HepG2 (cell line): ENCODE measurements around the gene SMAD3. TPM values are rescaled to one million over a fixed set of nuclear protein-coding genes. Genes with fewer than 3 reads are reported as not detected.
A peak's percentile ranks its signal among the peaks of the same experiment; 100 is the strongest.

Experiments
- ATAC-seq: fragments of 200-7000 bp; cut with Tn5 transposase; 3 replicates; pipeline ENCODE4 v1.9.1; 2020; ENCODE audit warnings: mild to moderate bottlenecking, moderate library complexity
- BruUV-seq: library from RNA; stranded (reverse); fragments of 400-500 nt; replicated peaks from 2 replicates; lab custom pipeline; 2021; lab: Mats Ljungman, UMichigan
- CTCF ChIA-PET: fragments of 300-600 bp; formaldehyde crosslinking; extraction: SDS; loops from one replicate; lab custom pipeline; 2021; ENCODE audit warnings: low total read pairs, inconsistent platforms, low intra/inter-chr PET ratio; lab: Yijun Ruan, JAX
- POLR2A ChIA-PET: fragments of 350-600 bp; sonication (Branson Sonifier 250); formaldehyde crosslinking; loops from one replicate; lab custom pipeline; 2020; ENCODE audit warnings: antibody characterized with exemption, inconsistent platforms; lab: Yijun Ruan, JAX
- DNase-seq: peaks from one replicate; pipeline ENCODE4 v3.0.0-alpha.2; 2015; ENCODE audit warnings: low spot score
- FAIRE-seq: peaks from 3 replicates; lab custom pipeline; 2011; peaks lifted over from hg19 to GRCh38; lab: Jason Lieb, UNC
- H2AFZ ChIP-seq: one replicate; pipeline ENCODE4 v1.6.1; 2011; ENCODE audit warnings: low read length, inconsistent platforms
- H3K27ac ChIP-seq: fragments of 300-600 bp; 3 replicates; pipeline ENCODE4 v1.8.0; 2011; ENCODE audit warnings: mixed run types, mild to moderate bottlenecking, mixed read lengths, low read length, inconsistent platforms; ENCODE audit not compliant: insufficient read depth; ENCODE audit errors: extremely low read length
- H3K27me3 ChIP-seq, 2 experiments: fragments of 200-600 bp in 1 of 2; 2 replicates in 1 of 2; 3 replicates in 1 of 2; pipeline versions ENCODE4 v1.6.0 to v1.8.0; 2011; ENCODE audit warnings: low read length in 2 of 2, mild to moderate bottlenecking in 2 of 2, moderate library complexity in 2 of 2, inconsistent platforms in 1 of 2; ENCODE audit not compliant: insufficient read depth in 2 of 2, control insufficient read depth in 1 of 2
- H3K36me3 ChIP-seq, 2 experiments: fragments of 200-600 bp in 1 of 2; replicated peaks in 1 of 2; 2 replicates in 1 of 2; 3 replicates in 1 of 2; pipeline versions ENCODE4 v1.5.1 to v1.8.0; 2011; ENCODE audit warnings: low read length in 2 of 2, inconsistent platforms in 1 of 2; ENCODE audit not compliant: insufficient read depth in 2 of 2, control insufficient read depth in 1 of 2
- H3K4me1 ChIP-seq: 2 replicates; pipeline ENCODE4 v1.5.1; 2012; ENCODE audit warnings: low read length, inconsistent platforms; ENCODE audit not compliant: insufficient read depth
- H3K4me2 ChIP-seq: 2 replicates; pipeline ENCODE4 v1.6.0; 2011; ENCODE audit warnings: low read depth, low read length, inconsistent platforms
- H3K4me3 ChIP-seq, 3 experiments: fragments of 200-600 bp in 1 of 3; sonication (generic), shearing (Covaris generic) in 1 of 3; replicated peaks in 1 of 3; 2 replicates each; pipeline ENCODE4 v1.5.1; 2011 to 2016; ENCODE audit warnings: low read length in 3 of 3, inconsistent platforms in 2 of 3, low read depth in 2 of 3, mild to moderate bottlenecking in 2 of 3, control low read depth in 1 of 3, mixed read lengths in 1 of 3; ENCODE audit not compliant: insufficient read depth in 1 of 3
- H3K79me2 ChIP-seq: one replicate; pipeline ENCODE4 v1.6.1; 2011; ENCODE audit warnings: low read length, inconsistent platforms; ENCODE audit not compliant: insufficient read depth
- H3K9ac ChIP-seq: 2 replicates; pipeline ENCODE4 v1.6.0; 2011; ENCODE audit warnings: mild to moderate bottlenecking, low read depth, low read length, inconsistent platforms; ENCODE audit not compliant: insufficient read depth
- H3K9me3 ChIP-seq: 2 replicates; pipeline ENCODE4 v1.5.1; 2012; ENCODE audit warnings: mild to moderate bottlenecking, low read length
- H4K20me1 ChIP-seq: 2 replicates; pipeline ENCODE4 v1.6.0; 2011; ENCODE audit warnings: inconsistent platforms, mild to moderate bottlenecking, low read length, moderate library complexity; ENCODE audit not compliant: insufficient read depth
- HDAC6 ChIP-seq: fragments of 200-600 bp; sonication (generic); IDR thresholded peaks from 2 replicates; pipeline ENCODE4 v1.7.0; 2017; ENCODE audit warnings: mild to moderate bottlenecking, antibody characterized with exemption, low read length, low read depth
- ZNF234 ChIP-seq: sonication (generic); formaldehyde crosslinking; conservative IDR thresholded peaks from 2 replicates; pipeline ENCODE4 v1.5.1; 2020; ENCODE audit warnings: mild to moderate bottlenecking, missing genetic modification reagents
- ZNF776 ChIP-seq: sonication (generic); formaldehyde crosslinking; IDR thresholded peaks from 2 replicates; pipeline ENCODE4 v1.4.0; 2020; ENCODE audit warnings: mild to moderate bottlenecking, missing genetic modification reagents
- WGBS: methylation state at CpG from one replicate; pipeline ENCODE4 v1.1.6; 2017; ENCODE audit warnings: low lambda C conversion rate; 5-methylcytosine and 5-hydroxymethylcytosine counted together
- in situ Hi-C: cut with HindIII; loops from 2 replicates; pipeline ENCODE4 v1.10.0; 2017; ENCODE audit warnings: low pct_unique_long_range_greater_than_20kb; ENCODE audit not compliant: extremely low pct_ligation_motif_present
- intact Hi-C: fragments of 100-400 bp; cut with micrococcal nuclease; formaldehyde crosslinking; loops from one replicate; pipeline ENCODE4 v1.10.0; 2022; ENCODE audit not compliant: unreplicated experiment
- polyA plus RNA-seq, 8 experiments: library from polyadenylated mRNA; depleted of rRNA in 3 of 8; stranded (reverse) in 7 of 8; unstranded in 1 of 8; fragments of >200 nt; fragmentation: Illumina TruSeq in 4 of 8; extraction: Trizol in 4 of 8; gene quantifications; 2 replicates each; pipeline versions ENCODE4 v1.2.1 to v1.2.3, GENCODE V29; 2011 to 2016; ENCODE audit warnings: low read depth in 4 of 8, missing spikeins in 1 of 8, mixed read lengths in 1 of 8; ENCODE audit not compliant: insufficient read depth in 1 of 8
- total RNA-seq, 5 experiments: library from RNA; depleted of rRNA; stranded (reverse); fragments of >200 nt; fragmentation: Illumina TruSeq; extraction: Trizol; gene quantifications; 2 replicates each; pipeline ENCODE4 v1.2.3, GENCODE V29; 2016; ENCODE audit warnings: low read depth in 1 of 5
- TF ChIP-seq, protein P1 (sequence below): sonication (generic); formaldehyde crosslinking; IDR thresholded peaks from 2 replicates; pipeline ENCODE4 v1.4.0; 2020; ENCODE audit warnings: missing genetic modification reagents
- TF ChIP-seq, protein P2 (sequence below): sonication (generic); formaldehyde crosslinking; IDR thresholded peaks from 2 replicates; pipeline ENCODE4 v1.9.0; 2022; ENCODE audit warnings: missing genetic modification reagents, mild to moderate bottlenecking, borderline replicate concordance

SMAD3 gene
- total and polyA plus RNA-seq, 2 of the 13 experiments (the other 11 are each of a cell fraction or from before 2014, with no cell fraction given), result 8.6 to 56.3 TPM

DNA sequence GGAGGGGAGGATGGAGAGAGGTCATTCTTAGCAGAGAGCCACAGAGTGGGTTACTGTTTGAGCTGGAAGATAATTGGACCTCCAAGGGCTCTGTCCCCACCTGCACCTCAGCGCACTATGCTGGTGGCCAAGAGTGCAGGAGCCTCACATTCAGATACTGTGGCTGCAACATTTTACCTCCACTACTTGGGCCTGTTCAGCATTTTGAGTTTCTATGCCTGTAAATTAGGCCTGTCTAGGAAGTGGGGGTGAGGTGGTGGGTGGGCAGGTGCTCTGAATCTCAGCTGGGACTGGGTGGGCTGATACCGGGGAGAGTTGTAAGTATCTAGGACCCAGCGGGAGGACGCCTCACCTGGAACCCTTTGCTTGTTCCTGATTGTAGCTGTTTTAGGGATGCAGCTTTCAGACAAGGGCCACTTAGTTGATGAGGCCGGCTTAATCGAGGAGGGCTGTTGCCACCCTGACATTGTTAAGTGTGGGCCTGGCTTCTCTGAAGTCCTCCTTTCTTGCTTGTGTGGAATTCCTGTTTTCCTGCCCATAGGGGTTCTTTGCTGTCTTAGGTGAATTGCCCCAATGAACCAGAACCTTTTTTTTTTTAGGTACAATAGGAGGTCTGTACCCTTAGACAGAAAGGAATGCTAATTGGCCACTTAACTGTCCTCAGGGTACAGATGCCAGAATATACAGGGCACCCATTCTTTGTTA, 83.8 kb downstream of the SMAD3 start:
- 76% methylated on average over 4 of the region's 6 CpGs for WGBS
- intact Hi-C loops, result loop anchor here (5.0 kb wide), 1 partner anchor 87 kb away; no protein-coding TSS in a partner anchor
- peaks cover 54% of the 10 kb centered on the region for H4K20me1 ChIP-seq
- FAIRE-seq, result no peak
- peak overlapping the region; percentile 27; the same call in 1 of the 2 replicates for H3K9ac ChIP-seq
- BruUV-seq, result no TSS peak
- H3K4me2 ChIP-seq, result peak overlapping the region; percentile 65
- no peak overlapping the region for H2AFZ ChIP-seq
- peak; percentile 59 for DNase-seq
- peaks cover 58% of the 10 kb centered on the region for H3K79me2 ChIP-seq
- peaks cover 4% of the 10 kb centered on the region in 2 experiments; a peak in 2 of 5 replicates for H3K36me3 ChIP-seq
- no peak for ATAC-seq
- no peaks in the 10 kb centered on the region for H3K27me3 ChIP-seq
- peaks cover 76% of the 10 kb centered on the region for H3K4me1 ChIP-seq
- H3K27ac ChIP-seq, result peak overlapping the region; percentile 52
- H3K4me3 ChIP-seq, result no peak overlapping the region; a peak in 1 of 6 replicates
- no peaks in the 10 kb centered on the region for H3K9me3 ChIP-seq
- ChIA-PET CTCF (no interaction called here), POLR2A (interaction anchor here (0.6 to 3.2 kb wide), 5 partner anchors 13 to 91 kb away, joined by 3 to 13 read pairs (median 3); partner anchors contain the start of gene SMAD3)
- in situ Hi-C loops, result no loop called here
- TF ChIP-seq, protein P1, sequence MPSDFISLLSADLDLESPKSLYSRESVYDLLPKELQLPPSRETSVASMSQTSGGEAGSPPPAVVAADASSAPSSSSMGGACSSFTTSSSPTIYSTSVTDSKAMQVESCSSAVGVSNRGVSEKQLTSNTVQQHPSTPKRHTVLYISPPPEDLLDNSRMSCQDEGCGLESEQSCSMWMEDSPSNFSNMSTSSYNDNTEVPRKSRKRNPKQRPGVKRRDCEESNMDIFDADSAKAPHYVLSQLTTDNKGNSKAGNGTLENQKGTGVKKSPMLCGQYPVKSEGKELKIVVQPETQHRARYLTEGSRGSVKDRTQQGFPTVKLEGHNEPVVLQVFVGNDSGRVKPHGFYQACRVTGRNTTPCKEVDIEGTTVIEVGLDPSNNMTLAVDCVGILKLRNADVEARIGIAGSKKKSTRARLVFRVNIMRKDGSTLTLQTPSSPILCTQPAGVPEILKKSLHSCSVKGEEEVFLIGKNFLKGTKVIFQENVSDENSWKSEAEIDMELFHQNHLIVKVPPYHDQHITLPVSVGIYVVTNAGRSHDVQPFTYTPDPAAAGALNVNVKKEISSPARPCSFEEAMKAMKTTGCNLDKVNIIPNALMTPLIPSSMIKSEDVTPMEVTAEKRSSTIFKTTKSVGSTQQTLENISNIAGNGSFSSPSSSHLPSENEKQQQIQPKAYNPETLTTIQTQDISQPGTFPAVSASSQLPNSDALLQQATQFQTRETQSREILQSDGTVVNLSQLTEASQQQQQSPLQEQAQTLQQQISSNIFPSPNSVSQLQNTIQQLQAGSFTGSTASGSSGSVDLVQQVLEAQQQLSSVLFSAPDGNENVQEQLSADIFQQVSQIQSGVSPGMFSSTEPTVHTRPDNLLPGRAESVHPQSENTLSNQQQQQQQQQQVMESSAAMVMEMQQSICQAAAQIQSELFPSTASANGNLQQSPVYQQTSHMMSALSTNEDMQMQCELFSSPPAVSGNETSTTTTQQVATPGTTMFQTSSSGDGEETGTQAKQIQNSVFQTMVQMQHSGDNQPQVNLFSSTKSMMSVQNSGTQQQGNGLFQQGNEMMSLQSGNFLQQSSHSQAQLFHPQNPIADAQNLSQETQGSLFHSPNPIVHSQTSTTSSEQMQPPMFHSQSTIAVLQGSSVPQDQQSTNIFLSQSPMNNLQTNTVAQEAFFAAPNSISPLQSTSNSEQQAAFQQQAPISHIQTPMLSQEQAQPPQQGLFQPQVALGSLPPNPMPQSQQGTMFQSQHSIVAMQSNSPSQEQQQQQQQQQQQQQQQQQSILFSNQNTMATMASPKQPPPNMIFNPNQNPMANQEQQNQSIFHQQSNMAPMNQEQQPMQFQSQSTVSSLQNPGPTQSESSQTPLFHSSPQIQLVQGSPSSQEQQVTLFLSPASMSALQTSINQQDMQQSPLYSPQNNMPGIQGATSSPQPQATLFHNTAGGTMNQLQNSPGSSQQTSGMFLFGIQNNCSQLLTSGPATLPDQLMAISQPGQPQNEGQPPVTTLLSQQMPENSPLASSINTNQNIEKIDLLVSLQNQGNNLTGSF (CRISPR knock-in tag), result no peak
- TF ChIP-seq ZNF234 (CRISPR knock-in tag) (no peak), ZNF776 (no peak), HDAC6 (no peak)
- TF ChIP-seq, protein P2, sequence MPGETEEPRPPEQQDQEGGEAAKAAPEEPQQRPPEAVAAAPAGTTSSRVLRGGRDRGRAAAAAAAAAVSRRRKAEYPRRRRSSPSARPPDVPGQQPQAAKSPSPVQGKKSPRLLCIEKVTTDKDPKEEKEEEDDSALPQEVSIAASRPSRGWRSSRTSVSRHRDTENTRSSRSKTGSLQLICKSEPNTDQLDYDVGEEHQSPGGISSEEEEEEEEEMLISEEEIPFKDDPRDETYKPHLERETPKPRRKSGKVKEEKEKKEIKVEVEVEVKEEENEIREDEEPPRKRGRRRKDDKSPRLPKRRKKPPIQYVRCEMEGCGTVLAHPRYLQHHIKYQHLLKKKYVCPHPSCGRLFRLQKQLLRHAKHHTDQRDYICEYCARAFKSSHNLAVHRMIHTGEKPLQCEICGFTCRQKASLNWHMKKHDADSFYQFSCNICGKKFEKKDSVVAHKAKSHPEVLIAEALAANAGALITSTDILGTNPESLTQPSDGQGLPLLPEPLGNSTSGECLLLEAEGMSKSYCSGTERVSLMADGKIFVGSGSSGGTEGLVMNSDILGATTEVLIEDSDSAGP (CRISPR knock-in tag), result no peak
